ENCODE measurements around the gene CFAP53.
"Not testable (repeated sequence)": the region's sequence is repeated elsewhere in the genome, so short reads cannot be mapped to it uniquely, and the experiment has no call there.

- TF ChIP-seq TAF1 (IDR thresholded peaks at IDR 0.05; ENCODE audit: low read depth); EP300 (conservative IDR thresholded peaks at IDR 0.05; ENCODE audit: poor library complexity, severe bottlenecking); POLR2AphosphoS5 (IDR thresholded peaks at IDR 0.05); EZH2 (IDR thresholded peaks at IDR 0.05; ENCODE audit: borderline replicate concordance, insufficient read depth, low read length, poor library complexity, severe bottlenecking); CTCF (IDR thresholded peaks at IDR 0.05; ENCODE audit: poor library complexity, severe bottlenecking); MXI1 (conservative IDR thresholded peaks at IDR 0.05; ENCODE audit: poor library complexity, severe bottlenecking): not testable (repeated sequence)
These were observed 42.6 kb upstream of the CFAP53 start for GRCh38 chr18:50308851-50309250.
